HG03432 (cell line): ENCODE measurements around the gene OR6K6.

Experiments
- ATAC-seq: cut with Tn5 transposase; IDR thresholded peaks from one replicate; pipeline ENCODE4 v1.9.1; 2021; ENCODE audit warnings: mild to moderate bottlenecking, moderate library complexity; ENCODE audit not compliant: unreplicated experiment

The OR6K6 gene

DNA sequence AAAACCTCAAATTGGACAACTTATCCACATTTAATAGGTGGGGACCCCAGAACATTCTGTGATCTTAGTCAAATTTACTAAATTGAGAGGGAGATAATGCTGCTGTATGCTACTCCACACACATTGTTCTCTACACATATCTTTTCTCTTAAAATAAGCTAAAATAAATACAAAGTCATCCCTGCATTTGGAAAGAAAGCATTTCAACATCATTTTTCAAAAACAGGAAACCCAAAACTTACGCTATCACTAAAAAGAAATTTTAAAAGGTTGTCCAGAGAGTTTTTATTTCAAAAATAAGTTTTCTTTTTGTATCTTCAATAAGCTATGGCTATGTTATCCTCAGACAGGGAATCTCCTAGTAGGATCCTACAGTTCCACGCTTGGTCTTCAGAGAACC is 46.0 kb downstream of the OR6K6 start:
- ATAC-seq, result no peak

- no peak for ATAC-seq
Observed at GRCh38 chr1:158801396-158801795, 46.9 kb downstream of the OR6K6 start.

DNA sequence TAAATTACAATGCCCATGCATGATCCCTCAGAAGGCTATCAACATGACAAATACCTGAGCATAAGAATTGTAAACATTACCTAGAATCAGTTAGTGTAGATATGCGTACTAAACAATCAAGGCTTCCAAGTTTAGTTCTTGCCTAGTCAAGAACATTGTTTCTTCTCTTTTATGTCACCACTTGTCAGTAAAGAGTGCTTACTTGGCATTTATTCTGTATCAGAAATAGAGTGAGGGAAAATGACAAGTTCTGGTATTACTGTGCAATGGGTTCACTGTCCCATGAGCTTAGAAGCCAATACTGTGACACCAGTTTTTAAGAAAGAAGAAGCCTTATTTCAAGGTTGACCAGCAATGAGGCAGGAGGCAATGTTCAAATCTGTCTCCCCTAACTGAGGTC is 49.2 kb downstream of the OR6K6 start:
- no peak for ATAC-seq
